Measurements from ENCODE around the gene ZNF816.
"Not testable (repeated sequence)": the region's sequence is repeated elsewhere in the genome, so short reads cannot be mapped to it uniquely, and the experiment has no call there.

Gene ZNF816

DNA sequence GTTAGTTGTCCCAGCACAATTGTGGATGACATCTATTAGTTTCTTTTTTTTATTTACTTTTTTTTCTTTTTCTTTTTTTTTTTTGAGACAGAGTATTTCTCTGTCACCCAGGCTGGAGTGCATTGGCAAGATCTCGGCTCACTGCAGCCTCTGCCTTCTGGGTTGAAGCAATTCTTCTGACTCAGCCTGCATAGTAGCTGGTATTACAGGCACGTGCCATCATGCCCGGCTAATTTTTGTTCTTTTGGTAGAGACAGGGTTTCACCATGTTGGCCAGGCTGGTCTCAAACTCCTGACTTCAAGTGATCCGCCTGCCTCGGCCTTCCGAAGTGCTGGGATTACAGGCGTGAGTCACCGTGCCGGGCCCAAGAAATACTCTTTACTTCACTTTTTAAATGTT lies 38.0 kb downstream of the ZNF816 start:
- peak; percentile 26 for DNase-seq (ENCODE audit: low read depth)

DNA sequence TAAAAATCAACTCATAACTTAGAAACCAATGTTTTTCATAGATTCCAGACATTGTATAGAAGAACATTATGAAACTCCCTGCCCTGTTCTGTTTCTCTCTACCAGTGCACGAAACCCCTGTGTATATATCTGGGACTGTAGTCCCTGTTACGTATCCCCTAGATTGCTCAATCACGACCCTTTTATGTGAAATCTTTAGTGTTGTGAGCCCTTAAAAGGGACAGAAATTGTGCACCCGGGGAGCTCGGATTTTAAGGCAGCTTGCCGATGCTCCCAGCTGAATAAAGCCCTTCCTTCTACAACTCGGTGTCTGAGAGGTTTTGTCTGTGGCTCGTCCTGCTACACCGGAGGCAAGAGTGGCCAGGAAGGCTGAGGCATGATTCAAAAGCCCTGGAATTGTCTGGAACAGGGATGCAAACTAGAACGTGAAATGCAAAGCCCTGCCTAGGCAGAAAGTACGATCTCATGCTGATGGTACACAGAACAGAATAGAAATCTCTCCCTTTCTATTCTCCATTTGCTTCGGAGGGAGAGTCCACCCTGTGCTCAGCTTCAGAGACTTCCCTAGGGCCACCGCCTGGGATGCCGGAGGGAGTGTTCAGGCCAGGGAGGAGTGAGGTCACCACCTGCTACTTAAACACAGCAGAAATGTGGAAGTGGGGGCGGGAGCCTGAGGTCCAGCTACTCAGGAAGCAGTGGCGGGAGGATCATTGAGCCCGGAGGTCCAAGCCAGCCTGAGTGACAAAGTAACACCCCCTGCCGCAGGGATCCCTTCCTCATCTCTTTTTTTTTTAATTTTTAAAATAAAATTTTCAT lies 38.7 kb downstream of the ZNF816 start:
- peak; percentile 44 for DNase-seq (ENCODE audit: low read depth)

DNA sequence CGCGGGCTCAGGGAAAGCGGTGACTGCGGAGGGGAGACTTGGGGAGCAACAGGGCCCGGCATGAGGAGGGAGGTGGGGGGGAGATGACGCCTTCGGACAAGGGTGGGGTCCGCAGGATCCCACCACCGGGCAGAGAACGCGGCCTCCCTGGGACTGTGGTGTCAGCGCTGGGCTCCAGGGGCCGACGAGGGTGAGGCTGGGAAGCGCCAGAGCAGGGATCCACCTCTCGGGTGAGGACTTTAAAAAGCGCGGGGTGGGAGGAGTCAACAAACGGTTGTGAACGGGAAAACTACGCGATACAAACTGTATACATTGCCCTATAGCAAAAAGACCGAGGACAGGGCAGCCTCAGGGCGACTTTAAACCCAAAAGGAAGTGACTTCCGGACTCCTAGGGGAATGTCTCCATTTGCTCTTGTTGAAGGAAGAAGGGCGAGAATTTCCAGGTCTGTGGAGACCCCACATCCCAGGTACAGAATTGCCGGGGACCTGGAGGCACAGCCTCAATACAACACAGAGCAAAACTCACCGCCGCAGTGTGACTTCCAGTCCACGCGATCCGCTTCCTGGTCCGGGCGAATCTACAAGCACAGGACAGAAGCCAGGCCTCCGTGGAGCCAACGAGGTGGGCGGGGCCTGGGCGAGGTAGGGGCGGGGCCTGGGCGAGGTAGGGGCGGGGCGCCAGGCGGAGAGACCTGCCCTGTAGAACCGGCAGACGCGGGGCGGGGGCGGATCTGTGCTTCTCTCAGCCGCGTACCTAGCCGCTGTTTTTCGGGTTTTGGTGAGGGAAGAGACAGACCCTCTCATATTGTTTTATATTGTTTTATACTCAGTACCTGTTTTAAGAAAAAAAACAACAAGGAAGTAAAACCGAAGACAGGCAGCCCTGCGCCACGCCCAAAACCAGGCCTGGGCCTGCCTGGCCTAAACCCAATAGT lies 39.6 kb downstream of the ZNF816 start, which contains the start of gene ZNF888:
ZNF888 (minus strand) TSS at position 588 of the 937 bp plus-strand sequence. CDS start 5,555 bp downstream, outside the sequence.
- peak; percentile 75 for DNase-seq (ENCODE audit: low read depth)

DNA sequence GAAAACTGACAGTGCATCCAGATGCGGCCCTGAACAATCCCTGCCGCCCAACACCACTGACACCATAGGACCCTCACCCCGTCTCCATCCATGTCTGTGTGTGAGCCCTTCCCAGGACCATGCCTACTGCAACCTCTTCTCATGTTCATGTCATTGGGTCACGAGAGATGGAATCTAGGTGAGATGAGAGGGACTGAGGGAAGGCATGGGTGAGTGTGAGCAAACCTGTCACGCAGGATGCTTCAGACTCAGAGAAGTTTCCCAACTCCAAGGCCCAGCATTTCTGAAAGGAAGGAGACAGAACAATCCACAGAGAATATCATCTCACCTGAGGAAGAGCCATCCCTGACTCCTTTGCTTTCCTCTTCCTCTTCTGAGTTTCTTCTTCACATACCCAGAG lies 45.1 kb downstream of the ZNF816 start:
- DNase-seq (ENCODE audit: low read depth) = no peak

DNA sequence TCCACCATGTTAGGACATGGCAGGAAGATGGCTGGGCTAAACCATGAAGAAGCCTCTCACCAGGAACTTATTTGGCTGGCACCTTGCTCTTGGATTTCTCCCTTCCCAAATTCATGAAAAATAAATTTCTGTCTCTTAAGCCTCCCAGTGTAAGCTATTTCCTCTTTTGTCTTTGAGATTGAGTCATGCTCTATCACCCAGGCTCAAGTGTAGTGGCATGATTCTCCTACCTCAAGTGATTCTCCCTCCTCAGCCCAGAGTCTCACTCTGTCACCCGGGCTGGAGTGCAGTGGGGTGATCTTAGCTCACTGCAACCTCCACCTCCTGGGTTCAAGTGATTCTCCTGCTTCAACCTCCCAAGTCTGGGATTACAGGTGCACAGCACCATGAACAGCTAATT lies 52.0 kb downstream of the ZNF816 start:
- DNase-seq (ENCODE audit: low read depth) = no peak

DNA sequence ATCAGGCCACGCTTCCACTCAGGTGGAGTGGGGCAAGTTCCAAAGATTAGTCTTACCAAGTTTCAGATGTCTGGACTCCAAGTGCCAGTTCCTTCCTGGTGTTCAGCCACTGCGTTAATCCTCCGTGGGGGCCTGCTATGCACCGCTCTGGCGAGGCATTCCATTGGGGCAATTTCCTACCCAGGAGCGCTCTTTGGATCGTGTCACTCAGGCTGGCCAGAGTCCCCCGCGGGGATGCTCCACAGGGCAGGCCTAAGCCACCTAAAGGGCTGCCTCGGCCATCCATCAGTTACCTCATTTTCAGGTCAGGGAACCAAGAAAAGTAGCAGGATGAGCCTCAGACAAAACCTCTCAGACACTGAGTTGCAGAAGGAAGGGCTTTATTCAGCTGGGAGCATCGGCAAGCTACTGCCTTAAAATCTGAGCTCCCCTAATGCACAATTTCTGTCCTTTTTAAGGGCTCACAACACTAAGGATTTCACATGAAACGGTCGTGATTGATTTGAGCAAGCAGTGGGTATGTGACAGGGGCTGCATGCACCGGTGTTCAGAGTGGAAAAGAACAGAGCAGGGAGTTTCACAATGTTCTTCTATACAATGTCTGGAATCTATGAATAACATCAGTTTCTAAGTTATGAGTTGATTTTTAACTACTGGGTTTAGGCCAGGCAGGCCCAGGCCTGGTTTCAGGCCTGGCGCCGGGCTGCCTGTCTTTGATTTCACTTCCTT lies 58.5 kb downstream of the ZNF816 start:
- DNase-seq (ENCODE audit: low read depth) = not testable (repeated sequence)

DNA sequence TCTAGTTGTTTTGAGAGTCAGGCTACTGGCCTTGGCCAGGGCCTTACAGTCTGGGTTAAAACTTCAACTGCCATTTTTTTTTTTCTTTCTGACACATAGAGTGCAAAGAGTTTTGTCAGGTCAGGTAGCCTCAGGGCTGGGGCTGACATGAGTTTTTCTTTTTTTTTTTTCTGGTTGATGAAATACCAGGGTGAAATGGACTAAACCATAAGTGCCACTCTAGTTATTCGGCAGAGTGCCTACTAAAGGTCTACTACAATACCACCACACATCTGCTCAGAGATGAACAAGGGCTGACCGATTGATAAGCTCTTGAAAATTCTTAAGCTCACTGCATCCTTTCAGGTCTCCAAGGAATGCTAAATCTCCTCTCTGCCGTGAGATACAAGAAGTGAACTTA lies 60.8 kb downstream of the ZNF816 start:
- no peak for DNase-seq (ENCODE audit: low read depth)
